ENCODE measurements around the gene RAB7A.

GRCh38 chr3:128740621-128741020 is 14.6 kb downstream of the RAB7A start:
- TF ChIP-seq CREB1 (IDR thresholded peaks at IDR 0.05; ENCODE audit: low read depth) (no peak), YY1 (IDR thresholded peaks at IDR 0.05; ENCODE audit: low read depth) (no peak), TAF1 (IDR thresholded peaks at IDR 0.05; ENCODE audit: low read depth) (no peak)
